DMS153 (cell line): Measurements from ENCODE around the gene LAMC3.

Experiments
- DNase-seq: peaks from one replicate; lab custom pipeline; 2025; lab: John Stamatoyannopoulos, UW

The LAMC3 gene

GRCh38 chr9:131011274-131012022, 2.5 kb downstream of the LAMC3 start:
- no peak for DNase-seq

- DNase-seq: no peak
Measured at GRCh38 chr9:131012023-131012334, 3.0 kb downstream of the LAMC3 start.

- DNase-seq: no peak
Measured at GRCh38 chr9:131012396-131012917, 3.5 kb downstream of the LAMC3 start.

GRCh38 chr9:131013015-131013755, 4.2 kb downstream of the LAMC3 start:
- DNase-seq: no peak

GRCh38 chr9:131013771-131014676, 5.0 kb downstream of the LAMC3 start:
- DNase-seq: no peak

- no peak for DNase-seq
Measured at GRCh38 chr9:131015112-131015511, 6.1 kb downstream of the LAMC3 start.

GRCh38 chr9:131015876-131016397, 7.0 kb downstream of the LAMC3 start:
- DNase-seq: no peak

- DNase-seq: no peak
Measured at GRCh38 chr9:131017067-131017466, 8.1 kb downstream of the LAMC3 start.

GRCh38 chr9:131018621-131019020, 9.6 kb downstream of the LAMC3 start:
- DNase-seq: no peak

- DNase-seq: no peak
Measured at GRCh38 chr9:131019388-131020239, 10.6 kb downstream of the LAMC3 start.

GRCh38 chr9:131020388-131020787, 11.4 kb downstream of the LAMC3 start:
- DNase-seq: no peak

GRCh38 chr9:131020862-131021261, 11.9 kb downstream of the LAMC3 start:
- DNase-seq: no peak

- no peak for DNase-seq
Measured at GRCh38 chr9:131021785-131022184, 12.8 kb downstream of the LAMC3 start.

GRCh38 chr9:131024978-131025868, 16.2 kb downstream of the LAMC3 start:
- no peak for DNase-seq

- no peak for DNase-seq
Measured at GRCh38 chr9:131025953-131026858, 17.2 kb downstream of the LAMC3 start.

- no peak for DNase-seq
Measured at GRCh38 chr9:131027048-131027871, 18.3 kb downstream of the LAMC3 start.

GRCh38 chr9:131027872-131028179, 18.9 kb downstream of the LAMC3 start:
- no peak for DNase-seq

- DNase-seq: no peak
Measured at GRCh38 chr9:131028221-131028884, 19.4 kb downstream of the LAMC3 start.
